Activated CD8-positive, alpha-beta memory T cell treated with anti-CD3 and anti-CD28 coated beads for 24 hours (primary cell): ENCODE measurements around the gene PSMD1.
"Not testable (repeated sequence)": the region's sequence is repeated elsewhere in the genome, so short reads cannot be mapped to it uniquely, and the experiment has no call there.

ENCODE experiments used
- DNase-seq: peaks from one replicate; pipeline ENCODE4 v3.0.0-alpha.2; 2020

The PSMD1 gene

DNA sequence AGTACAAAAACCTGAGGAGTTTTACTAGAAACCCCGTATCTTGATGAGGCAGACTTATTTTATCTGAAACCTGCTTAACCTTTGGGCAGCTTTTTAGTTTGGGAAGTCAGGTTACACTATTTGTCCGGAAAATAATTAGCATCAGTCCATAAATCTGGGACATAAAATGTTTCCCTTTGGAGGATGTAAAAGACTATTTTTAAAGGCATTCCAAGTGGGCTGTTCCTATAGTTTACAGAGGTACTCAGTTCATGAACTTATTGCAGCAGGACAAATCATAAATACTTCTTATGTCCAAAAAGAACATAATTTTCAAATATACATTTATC lies 61.9 kb downstream of the PSMD1 start:
- no peak for DNase-seq

DNA sequence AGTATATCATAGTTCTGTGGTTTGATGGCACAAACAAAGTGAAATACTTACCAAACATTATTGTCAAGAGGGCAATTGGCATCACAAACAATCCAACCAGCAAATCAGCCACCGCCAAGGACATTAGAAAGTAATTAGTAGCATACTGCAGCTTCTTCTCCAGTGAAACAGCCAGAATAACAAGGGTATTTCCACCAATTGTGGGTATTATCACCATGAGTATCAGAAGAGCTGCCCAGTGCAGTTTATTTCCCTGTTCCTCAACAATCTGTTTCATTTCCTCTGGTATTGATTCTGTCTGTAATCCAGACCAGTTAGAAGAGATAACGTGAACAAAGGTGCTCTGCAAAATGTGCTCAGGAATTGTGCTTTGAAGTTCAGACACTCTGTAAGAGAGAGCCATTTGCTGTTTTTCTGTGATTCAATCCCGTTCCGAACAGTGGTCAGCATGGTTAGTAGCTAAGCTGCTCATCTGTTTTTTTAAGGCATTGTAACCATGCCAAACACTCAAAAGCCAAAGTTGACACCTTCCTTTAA lies 66.8 kb downstream of the PSMD1 start:
- DNase-seq, result no peak

DNA sequence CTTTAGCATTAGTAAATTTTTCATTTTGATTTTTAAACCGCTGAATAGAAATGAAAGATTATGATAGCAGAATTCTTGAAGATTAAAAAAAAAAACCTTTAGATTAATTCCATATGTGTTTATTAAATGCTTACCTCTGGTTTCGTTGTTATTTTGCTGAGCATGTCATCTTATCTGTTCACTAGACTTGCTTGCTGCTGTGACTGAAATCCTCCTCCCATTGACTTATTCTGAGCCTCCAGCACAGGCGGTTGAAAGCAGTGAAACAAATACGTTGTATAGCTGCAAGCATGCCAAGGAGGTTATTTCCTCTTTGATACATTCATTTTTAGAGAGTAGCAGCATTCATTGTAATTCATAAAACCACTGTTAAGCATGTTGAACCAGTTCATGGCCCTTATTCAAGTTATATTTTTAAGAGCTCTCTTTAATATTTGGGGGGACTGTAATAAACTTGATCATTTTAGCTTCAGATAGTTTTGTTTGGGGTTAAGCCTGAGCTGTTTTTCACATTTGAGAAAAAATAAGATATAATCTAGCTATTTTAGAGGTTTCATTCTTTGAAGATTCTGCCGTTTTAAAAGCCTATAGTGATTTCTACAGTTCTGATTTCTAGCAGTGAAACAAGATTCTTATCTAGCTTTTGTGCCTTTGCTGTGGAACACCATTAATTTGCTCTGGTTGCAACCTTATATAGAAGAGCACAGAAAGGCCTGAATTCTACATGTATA lies 68.3 kb downstream of the PSMD1 start, which contains the start of gene HTR2B:
TSS of gene HTR2B (minus strand) at position 205 of the 731 bp plus-strand sequence. CDS start 1,278 bp downstream, outside the sequence.
- no peak for DNase-seq

DNA sequence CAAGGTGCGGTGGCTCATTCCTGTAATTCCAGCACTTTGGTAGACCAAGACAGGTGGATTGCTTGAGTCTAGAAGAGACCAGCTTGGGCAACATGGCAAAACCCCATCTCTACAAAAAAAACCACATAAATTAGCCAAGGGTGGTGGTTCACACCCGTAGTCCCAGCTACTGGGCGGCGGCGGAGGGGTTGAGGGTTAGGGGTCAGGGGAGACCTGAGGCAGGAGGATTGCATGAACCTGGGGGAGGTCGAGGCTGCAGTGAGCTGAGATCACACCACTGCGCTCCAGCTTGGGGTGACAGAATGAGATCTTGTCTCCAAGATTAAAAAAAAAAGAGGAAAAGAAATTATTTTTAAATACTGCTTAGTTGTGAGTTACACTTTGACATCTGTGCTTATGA lies 69.5 kb downstream of the PSMD1 start:
- no peak for DNase-seq

DNA sequence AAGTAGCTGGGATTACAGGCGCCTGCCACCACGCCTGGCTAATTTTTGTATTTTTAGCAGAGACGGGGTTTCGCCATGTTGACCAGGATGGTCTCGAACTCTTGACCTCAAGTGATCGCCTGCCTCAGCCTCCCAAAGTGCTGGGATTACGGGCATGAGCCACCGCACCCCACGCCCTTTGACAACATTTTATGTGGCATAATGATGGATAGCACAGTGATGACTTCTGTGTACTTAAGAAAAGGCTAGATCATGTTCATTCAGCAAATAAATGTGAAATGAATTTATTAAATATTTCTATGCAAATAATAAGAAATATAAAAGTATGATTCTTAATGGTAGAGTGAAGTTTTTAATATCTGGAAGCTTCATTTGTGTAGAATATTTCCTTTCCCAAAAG lies 70.8 kb downstream of the PSMD1 start:
- no peak for DNase-seq

DNA sequence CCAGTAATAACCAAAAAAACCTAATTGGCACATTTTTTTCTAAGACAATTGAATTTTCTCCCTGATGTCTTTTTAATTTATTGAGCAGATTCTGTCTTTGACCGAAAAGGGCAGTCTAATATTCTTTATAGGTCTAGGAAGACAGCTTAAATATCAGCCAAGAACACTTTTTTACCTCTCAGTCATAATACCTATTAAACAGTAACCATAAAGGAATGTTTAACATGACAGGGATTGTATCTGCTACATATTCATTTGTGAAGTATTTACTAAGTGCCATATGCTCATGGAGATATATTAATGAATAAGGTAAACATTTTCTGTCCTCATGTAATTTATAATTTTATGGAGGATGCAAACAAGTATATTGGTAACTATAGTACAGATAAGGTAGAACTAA lies 71.3 kb downstream of the PSMD1 start:
- no peak for DNase-seq

DNA sequence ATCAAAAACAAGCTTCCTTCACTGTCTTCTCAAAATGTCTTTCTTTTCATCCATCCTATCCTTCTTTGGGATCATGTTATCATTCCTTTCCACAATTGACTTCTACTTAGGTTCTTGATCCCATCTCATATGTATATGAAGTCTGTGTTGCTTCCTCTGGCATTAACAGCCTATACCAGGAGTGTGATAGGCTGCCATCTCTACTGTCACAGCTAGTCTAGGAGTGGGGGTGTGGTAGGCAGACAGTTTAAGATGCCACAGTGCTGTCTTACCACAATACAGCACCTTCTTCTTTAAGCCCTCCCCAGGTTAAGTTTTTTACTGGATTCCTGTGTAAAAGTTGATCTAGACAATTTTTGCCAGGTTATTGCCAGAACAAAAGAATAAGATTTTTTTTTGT lies 71.9 kb downstream of the PSMD1 start:
- DNase-seq, result no peak

DNA sequence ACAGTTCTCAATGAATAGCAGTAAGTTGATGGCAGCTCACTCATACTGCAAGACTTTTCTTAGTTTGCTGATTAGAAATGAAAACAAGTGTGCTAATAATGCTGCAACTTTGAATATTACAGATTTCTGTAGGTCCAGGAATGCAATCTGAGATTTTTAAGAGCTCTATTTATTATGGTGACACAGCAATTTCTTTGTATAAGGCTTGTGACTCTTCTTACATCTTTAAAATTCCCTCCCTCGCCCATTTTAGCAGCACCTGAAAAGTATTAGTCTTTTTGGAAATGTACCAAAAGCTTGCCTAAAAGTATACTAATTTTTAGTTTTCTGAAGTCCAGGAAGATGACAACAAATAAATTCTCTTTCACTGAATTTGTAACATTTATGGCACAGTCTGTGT lies 72.5 kb downstream of the PSMD1 start:
- no peak for DNase-seq

DNA sequence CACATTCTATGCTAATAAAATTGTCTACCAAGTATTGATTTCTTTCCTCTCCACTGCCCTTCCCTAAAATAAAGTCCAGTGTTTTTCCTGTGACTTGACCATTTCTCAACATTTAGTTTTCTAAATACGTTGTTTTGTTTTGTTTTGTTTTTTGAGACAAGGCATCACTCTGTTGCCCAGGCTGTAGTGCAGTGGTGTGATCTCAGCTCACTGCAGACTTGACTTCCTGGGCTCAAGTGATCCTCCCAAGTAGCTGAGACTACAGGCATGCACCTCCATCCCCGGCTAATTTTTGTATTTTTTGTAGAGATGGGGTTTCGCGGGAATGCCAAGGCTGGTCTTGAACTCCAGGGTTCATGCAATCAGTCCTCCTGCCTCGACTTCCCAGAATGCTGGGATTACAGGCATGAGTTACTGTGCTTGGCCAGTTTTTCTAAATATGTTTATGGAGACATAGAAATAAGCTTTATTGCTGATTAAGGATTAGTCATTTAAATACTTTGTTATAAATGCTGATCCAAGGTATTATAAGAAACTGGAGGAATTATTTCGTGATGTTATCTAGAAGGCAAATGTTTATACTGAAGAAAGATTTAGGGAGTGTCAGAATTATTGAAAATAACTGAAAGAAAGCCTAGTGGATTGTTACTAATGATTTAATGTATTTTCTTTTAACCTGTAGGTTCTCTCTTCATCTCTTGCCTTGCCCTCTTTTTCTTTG lies 73.8 kb downstream of the PSMD1 start:
- DNase-seq, result no peak

DNA sequence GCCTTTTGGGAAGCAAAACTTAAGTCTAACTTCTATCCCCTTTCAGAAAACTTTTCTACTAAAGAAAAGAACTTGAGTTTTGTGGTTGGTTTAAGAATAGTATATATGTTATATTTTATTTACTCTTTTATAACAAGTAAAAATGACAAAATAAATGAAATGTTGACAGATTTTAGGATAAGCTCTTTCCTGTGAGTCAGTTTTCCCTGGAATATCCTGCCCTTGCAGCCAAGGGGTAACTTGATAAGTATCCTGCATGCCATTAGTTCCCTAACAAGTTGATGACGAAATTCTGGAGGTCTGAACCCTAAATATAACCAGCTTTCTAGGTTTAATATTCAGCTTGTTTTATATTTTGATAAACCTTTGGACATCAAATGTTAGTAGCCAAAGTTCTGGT lies 75.5 kb downstream of the PSMD1 start:
- DNase-seq, result no peak

DNA sequence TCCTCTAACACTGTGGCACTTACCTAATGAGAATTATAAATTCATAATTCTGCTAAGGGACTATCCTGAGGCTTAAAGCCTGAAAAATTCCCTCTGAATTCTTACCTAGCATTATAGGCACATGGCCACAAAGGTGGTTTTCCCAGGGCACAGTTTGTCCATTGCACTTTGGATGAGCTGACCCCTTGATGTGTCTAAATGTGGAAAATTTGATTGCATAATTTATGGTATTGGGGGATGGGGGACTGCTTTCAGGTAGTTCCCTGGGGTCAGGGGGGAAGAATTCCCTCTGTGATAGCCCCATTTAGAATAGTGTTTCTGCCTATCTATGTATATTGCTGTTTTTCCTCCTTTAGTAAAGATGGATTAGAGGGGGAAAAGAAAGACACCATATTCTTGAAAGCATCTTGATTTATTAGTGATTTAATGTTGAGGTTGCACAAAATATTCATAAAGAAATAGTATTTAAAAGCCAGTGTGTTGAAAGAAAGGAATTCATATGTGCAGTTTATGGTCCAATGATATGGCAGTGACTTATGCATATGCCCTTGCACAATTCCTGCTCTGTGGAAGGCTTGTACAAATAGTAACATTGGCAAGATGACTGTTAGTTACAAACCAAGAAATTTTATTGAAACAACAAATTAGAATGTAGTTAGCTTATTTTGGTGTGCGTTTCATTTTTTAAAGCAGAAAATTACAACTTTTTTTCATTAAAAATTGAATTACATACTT lies 76.9 kb downstream of the PSMD1 start:
- no peak for DNase-seq

DNA sequence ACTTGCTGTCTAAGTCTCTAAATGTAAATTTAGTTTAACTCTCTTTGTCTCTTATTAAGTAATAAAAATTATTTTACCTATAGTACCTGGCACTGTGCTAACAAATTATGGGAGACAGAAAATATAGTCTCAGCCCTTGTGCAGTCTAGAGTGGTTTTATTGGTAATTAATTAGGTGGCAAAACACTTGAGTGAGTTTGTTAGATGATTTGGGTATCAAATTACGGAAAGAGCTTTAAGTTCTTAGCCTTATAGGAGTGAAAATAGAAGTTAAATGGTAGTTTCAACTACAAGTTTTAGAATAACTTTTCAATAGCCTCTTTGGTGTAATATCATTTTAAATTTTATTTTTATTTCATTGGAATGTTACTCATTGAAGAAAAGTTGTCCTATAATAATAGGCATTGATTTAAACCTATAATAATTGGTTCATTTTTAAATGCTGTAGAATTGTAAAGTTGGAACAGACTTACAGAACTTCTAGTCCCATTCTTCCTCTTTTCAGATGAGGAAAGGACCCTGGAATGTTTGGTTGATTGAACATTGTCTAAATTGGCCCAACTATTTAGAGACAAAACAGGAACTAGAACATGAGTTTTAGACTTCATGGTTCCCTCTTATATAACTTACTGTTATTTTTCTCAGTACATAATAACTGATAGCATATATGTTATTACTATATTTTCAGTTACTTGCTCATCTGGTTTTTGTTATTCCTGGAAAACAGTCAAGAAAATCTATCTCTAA lies 78.4 kb downstream of the PSMD1 start:
- no peak for DNase-seq

DNA sequence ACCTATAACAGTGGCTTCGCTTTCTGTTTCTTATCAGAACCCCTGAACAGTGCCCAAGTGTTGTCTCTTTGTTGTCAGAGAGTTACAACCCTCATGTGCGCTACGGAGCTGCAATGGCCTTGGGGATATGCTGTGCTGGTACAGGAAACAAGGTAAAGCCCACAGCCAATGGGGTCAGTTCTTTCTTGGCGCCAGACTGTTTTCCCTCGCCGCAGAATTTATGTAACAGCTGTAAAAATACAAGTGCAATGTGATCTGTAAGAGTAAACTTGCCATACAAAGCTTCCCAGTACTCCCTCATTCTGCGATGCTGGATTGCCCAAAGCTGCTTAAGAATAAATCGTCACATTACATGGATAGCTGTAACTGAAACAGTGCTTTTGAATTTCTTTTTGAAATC lies 82.0 kb downstream of the PSMD1 start:
- no peak for DNase-seq

DNA sequence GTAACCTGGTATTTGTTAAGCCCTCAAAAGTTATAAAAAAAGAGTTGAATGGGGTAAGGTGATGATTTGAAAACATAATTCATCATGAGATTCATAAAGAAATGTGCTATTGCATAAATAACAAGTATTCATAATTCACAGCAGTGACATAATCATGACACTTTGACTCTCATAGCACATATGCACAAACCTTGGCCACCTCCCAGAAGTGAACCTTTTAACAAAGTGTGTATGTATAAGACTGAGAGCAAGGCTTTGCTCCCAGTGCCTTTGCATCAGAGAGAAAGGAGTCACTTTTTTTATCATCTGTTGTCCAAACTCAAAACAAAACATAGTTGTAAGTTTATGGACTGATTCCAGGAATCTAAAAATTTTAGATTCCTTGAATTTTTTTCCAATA lies 83.1 kb downstream of the PSMD1 start:
- no peak for DNase-seq

DNA sequence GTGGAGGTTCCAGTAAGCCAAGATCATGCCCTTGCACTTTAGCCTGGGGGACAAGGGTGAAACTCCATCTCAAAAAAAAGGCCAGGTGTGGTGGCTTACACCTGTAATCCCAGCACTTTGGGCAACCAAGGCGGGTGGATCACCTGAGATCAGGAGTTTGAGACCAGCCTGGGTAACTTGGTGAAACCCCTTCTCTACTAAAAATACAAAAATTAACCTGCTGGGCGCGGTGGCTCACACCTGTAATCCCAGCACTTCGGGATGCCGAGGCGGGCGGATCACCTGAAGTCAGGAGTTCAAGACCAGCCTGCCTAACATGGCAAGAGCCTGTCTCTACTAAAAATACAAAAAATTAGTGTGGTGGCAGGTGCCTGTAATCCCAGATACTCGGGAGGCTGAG lies 84.1 kb downstream of the PSMD1 start:
- DNase-seq, result not testable (repeated sequence)

DNA sequence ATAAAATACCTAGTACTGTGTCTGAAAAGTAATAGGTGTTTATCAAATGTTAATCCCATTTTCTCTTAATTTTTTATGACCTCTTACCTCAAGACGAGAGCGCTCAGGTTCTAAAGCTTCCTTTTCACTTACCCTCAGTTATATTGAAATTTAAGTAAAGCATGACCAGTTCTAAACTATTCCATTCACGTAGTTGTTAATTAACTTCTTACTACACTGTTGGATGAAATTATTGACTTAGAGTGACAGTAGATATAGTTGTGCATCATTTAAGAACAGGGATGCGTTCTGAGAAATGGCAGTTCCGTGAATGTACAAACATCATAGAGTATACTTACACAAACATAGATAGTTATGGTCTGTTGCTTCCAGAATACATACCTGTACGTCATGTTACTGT lies 88.2 kb downstream of the PSMD1 start:
- no peak for DNase-seq

DNA sequence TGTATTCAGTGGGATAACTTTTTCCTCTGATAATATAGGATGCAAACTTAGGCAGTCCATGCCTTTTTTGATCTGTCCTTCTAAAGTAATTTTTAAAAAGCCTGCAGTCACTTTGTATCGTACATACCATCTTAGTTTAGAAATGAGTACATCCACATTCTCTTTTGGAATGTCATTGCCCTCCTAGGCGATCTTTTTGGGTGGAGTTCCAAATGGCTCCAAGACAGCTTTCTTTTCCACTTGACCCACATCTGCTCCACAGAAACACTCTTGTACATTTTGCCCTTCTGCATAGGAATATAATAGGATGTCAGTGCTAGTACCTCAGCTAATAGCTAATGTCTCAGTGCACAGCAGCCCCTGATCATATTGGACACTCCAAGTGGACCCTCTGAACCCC lies 90.0 kb downstream of the PSMD1 start:
- DNase-seq, result no peak

DNA sequence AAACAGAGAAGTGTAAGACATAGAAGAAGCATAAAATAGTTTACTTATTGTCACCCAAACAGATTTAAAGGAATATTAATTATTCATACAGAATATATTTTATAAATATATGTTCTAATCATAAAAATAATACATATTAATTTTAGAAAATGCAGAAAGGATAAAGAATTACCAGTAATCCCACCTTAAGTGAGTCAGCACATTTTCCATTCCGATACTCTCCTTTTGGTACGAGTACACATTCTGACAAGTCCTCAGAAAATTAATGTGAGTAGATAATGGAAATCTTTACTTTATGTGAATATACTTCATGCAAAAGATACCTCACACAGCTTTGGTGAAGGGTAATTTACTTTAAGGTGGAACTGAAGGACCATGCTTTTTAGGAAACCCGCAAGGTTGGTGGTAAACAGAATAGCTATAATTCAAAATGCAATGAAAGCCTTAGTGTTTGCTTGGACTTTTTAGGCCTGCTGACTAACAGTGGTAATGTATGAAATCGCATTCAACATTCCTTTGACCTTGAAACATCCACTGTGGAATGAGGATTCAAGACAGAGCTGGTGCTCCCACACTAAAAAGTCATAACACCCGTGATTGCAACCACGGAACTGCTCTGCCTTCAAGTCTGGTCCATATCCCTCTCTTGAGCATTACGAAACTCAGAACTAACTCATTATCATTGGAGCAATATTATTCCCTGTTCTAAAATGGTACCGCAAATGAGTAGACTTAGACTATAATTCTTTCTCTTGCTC lies 96.3 kb downstream of the PSMD1 start:
- DNase-seq, result no peak

DNA sequence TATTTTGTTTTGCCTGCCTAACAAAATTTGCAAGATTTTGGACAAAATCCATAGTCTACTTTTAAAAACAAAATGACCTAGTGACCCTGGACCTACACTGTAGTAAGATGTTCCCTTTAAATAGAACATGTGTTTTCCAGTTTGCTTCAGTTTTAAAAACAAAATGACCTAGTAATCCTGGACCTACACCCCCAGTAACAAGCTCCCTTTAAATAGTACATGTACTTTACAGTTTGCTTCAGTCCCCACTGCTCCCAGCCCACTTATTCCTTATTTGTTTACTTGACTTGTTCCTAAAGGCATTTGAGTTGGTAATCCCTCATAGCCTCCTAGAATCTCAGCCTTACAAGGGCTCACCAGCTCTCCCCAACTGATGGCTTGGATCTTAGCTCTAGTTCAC lies 102.6 kb downstream of the PSMD1 start:
- no peak for DNase-seq

DNA sequence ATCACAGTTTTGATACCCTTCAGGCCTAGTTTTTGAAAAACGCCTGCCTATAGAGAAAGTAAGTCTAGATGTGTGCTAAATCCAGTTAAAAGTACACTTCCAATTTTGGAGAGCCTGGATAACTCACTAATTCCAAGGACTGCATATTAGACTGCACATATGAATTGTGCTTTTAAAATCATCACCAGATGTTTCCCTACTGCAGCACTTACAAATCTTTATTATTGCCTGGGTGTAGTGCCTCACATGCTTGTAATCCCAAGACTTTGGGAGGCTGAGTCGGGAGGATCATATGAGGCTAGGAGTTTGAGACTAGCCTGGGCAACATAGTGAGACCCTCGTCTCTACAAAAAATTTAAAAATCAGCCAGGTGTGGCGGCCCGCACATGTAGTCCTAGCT lies 104.0 kb downstream of the PSMD1 start:
- no peak for DNase-seq

DNA sequence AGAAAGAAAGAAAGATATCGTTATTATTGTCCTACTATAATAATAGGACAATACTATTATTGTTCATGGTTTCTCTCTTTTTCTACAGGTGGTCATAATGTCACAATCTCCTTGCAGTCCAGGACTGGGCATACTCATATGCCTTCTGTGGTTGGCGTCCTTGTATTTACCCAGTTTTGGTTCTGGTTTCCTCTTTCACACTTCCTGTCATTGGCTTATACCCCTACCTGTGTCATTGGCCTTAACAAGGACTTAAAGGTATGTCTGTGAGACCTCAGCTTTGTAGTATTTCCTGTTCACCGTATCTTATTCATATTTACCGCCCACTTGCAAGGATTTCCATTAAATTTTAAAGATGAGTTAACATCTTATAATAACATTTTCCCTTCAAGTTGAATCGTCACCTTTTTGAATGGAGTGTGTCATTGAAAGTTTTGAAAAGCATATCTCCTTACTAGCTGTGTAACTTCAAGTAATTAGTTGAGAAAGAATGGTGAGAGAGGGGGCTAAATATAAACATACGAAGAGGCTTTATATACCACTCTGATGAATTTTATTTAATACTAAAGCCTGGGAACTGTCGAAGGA lies 104.7 kb downstream of the PSMD1 start:
- no peak for DNase-seq

DNA sequence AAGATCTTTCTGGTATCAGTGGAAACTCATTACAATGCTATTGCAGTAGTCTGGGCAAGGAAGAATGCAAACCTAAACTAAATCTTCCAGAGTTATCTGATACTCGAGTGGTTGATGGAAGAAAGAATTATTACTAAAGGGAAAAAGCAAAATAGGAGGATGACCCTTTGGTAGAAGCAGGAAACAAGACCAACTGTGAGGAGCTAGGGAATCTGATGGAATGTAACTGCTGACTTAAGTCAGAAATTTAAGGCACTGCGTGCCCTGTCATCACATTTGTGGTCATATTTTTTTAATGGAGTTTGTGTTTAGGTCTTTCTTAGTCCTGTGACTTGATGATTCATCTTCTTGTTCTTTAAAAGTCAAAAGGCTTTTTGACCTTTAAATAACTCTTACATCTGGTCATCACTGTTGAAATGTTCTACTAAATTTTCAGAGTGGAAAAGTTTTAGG lies 105.2 kb downstream of the PSMD1 start:
- DNase-seq, result no peak
